Loucy (cell line): ENCODE results near the gene PTGDR.

Source experiments
- CTCF ChIP-seq: fragments of 200-600 bp; sonication (generic); conservative IDR thresholded peaks from 2 replicates; pipeline ENCODE4 v1.5.1; 2014; ENCODE audit warnings: mild to moderate bottlenecking, antibody characterized with exemption, low read length
- EZH2phosphoT487 ChIP-seq: fragments of 200-600 bp; IDR thresholded peaks from 2 replicates; pipeline ENCODE4 v1.6.1; 2018; ENCODE audit warnings: antibody characterized with exemption, mild to moderate bottlenecking, moderate library complexity, borderline replicate concordance

- TF ChIP-seq CTCF (no peak), EZH2phosphoT487 (no peak)
These were observed 4.3 kb upstream of the PTGDR start for GRCh38 chr14:52263190-52263589.
